EL (cell line): Measurements from ENCODE around the gene TRMU.

Source experiments
- DNase-seq: peaks from one replicate; pipeline ENCODE4 v3.0.0-alpha.2; 2016

The TRMU gene

GRCh38 chr22:46338636-46339035 is 3.1 kb downstream of the TRMU start:
- no peak for DNase-seq

DNA sequence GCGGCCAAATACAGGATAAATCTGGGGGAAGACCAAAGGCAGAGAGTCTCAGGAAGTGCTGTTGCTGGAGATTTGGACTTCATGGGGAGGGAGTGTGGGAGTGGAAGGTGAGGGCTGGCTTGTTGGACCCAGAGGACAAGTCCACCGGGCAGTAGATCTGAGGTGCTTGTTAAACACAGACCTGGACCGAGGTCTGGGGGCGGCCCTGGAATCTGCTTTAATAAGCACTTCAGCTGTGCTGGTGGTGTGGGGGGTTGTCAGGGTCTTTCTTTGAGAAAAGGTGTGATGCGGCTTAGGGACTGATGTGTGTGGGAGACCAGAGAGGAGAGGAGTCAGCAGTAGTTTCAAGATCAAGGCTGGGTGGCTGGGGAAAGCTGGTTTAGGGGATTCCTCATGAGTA is 4.4 kb downstream of the TRMU start:
- no peak for DNase-seq

- no peak for DNase-seq
These were observed 5.2 kb downstream of the TRMU start for GRCh38 chr22:46340676-46341075.

DNA sequence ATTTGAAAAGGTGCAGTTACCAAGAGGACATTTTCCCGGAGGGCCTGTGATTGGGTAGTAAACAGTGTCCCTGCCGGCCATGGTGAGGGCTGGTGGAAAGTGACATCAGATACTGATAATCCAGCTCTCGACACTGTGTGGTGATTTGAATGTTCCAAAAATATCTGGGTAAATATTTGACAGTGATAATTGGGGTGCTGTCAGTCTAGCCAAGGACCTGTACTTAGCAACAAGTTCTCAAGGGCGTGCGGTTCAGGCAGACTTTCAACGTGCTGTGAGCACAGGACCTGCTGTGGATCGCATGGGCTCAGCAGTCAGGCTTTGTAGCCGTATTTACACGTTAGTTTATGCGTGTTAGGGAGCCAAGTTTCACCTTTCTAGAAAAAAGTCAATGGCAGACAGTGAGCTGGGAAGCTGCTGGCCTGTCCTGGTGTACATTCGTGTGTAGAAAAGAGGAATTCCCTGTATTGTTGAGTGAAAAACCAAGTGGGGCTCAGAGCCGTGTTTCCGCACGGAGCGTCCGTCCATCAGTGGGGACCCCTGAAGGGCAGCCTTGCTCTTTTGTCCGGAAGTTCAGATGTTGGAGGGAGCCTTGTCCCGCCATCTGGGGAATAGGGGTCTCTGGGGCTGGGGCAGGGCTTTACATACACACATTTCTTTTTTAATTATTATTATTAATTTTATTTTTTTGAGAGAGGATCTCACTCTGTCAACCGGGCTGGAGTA is 11.3 kb downstream of the TRMU start:
- DNase-seq, result no peak

GRCh38 chr22:46347646-46348045 is 12.1 kb downstream of the TRMU start:
- DNase-seq, result no peak

DNA sequence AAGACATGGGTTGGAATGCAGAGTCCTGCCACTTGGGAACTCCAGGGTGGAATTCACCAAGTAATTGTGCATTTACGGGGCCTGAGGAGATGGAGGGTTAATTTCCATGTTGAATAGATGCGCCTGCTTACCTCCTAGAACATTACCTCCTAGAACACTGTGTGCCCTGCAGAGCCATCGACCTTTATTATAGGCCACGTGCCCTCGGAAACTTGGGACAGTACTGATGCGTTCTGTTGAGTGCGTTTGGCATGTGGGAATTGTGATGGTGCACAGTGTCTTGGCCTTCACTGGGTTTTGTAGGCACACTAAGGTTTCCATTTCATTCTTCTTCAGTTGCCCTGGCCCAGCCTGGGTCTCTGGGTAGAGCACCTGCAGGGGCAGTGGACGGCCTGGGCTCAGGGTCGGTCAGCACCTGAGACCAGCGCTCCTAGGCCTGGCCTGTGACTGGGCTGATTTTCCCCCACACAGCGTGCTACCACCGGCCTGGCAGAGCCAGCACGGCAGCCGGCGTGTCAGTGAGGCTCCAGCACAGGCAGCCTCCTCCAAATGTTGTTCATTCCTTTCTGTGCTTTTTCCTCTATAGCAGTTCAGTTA is 12.7 kb downstream of the TRMU start:
- no peak for DNase-seq

- DNase-seq, result no peak
These were observed 13.7 kb downstream of the TRMU start for GRCh38 chr22:46349238-46349637.

- DNase-seq, result no peak
These were observed 14.2 kb downstream of the TRMU start for GRCh38 chr22:46349681-46350080.

DNA sequence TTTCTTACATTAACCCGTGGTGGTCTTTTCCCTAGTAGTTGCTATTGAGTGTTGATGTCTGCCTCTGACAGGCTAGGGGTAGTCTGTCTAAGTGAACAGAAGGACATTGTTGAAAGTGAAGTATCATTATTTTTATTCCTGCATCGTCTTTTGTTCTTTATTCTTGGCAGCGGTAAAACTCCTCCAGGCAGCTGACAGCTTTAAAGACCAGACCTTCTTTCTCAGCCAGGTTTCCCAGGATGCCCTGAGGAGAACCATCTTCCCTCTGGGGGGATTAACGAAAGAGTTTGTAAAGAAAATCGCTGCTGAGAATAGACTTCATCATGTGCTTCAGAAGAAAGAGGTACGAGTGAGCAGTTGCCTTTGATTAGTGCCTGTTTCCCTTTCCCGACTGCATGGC is 14.6 kb downstream of the TRMU start:
- no peak for DNase-seq

GRCh38 chr22:46350646-46351045 is 15.1 kb downstream of the TRMU start:
- DNase-seq, result no peak

DNA sequence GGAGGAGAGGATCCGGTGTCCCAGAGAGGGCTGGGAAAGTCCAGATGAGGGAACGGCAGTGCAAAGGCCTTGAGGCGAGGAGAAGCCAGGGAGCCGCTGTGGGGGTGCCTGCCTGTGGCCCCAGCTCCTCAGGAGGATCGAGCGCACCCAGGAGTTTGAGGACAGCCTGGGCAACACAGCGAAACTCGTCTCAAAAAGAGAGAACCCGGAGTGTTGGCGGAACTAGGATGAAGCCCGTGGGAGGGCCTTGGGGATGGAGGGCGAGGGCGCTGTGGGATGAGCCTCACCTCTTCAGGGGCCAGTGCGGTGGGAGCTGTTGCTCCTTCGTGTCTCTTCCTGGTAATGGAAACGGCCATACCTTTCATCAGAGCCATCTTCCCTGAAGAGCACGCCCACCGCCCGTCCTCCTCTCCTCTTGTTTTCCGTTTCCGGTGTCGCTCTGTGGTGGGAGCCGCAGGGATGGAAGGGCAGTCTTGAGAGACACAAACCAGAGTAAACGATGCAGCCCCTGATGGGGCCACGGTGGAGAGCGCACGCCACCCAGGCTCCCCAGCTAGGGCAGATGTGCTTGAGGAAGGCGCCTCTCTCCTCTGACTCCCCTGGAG is 15.7 kb downstream of the TRMU start:
- DNase-seq, result no peak

DNA sequence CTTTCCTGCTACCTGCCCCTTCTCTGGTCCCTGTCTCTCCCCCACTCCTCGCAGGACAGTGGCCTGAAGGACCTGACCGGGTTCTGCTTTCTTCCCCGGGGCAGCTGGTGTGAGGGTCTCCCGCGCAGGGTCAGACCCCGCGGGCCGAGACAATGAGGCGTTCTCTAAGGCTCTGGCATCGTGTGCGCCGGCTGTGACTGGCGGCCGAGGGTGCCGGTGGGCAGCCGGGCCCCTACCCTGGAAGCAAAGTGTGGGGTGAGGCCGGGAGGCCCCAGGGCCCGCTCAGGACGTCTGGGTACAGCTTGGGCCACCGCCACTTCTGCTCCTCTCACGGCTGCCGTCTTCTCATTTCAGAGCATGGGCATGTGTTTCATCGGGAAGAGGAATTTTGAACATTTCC is 16.3 kb downstream of the TRMU start:
- no peak for DNase-seq

DNA sequence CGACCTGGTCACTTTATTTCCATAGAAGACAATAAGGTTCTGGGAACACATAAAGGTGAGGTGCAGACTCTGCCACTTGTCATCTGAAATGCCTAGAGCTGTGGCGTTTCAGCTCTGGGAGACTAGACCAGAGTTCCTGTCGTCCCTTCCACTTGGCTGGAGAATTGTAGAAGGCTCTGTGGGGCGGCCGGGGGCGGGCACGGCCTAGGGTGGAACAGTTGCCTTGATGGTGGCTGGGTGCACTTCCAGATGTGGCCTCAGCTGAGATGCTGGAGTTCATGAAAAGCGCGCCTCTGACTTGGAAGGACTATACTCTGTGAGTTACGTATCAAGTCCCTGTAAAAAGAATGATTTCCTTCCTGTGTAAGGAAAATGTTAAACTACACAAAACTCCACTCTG is 16.8 kb downstream of the TRMU start:
- DNase-seq, result no peak

- DNase-seq, result peak; percentile 18
These were observed 17.3 kb downstream of the TRMU start for GRCh38 chr22:46352691-46353386.

- DNase-seq, result no peak
These were observed 18.1 kb downstream of the TRMU start for GRCh38 chr22:46353483-46354105.

DNA sequence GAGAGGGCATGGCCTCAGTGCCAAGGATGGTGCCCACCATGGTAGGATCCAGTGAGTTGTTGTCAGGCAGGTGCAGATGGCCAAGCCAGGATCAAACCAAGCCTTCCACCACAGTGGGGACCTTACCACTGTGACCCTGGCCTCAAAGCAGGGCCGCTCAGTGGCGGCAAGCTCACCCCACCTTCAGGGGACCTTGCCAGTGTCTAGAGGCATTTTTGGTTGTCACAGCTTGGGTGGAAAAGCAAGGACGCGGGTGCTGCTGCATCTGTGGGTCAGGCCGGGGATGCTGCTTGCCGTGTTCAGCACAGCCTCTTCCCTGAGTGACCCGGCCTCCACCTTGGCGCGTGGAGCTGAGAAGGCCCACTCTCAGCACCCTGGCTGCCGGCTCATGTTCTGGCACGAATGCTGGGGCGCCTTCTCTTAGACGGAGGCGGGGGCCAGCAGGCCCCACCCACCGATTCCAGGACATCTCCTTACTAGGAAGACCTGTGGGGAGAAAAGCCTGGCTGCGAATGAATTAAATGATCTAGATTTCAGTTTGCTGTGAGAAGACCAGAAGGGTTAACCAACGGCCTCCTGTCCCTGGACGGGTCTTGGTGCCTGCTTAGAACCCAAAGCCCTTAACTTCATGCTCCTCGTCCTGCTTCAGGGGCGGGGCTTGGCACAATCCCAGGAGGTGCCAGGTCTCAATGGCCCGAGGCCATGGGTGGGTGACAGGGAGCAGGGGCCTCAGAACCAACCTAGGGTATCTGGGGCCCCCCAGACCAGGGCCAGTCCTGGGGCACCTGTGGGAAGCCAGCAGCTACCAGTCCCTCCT is 18.9 kb downstream of the TRMU start:
- DNase-seq, result no peak

DNA sequence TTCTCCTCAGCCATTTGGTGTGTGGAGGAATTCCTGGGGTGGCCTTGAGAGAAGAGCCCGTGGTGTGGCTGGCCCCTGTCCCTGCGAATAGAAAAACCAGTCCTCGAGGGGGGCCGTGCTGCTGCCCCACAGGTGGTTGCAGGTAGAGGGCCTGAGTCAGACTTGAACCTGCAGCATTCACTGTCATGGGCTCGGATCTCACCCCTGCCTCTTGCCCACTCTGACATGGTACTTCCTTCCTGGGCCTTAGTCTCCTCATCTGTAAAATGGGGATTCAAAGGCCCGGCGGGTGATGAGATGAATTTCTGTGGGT is 19.4 kb downstream of the TRMU start:
- DNase-seq, result no peak

- peak; percentile 59 for DNase-seq
These were observed 20.0 kb downstream of the TRMU start for GRCh38 chr22:46355369-46355995.

GRCh38 chr22:46355996-46356471 is 20.5 kb downstream of the TRMU start:
- DNase-seq, result no peak

- no peak for DNase-seq
These were observed 21.3 kb downstream of the TRMU start for GRCh38 chr22:46356496-46357480.
